HCT116 (cell line): ENCODE measurements around the gene BRD9. TPM values are rescaled to one million over a fixed set of nuclear protein-coding genes. Genes with fewer than 3 reads are reported as not detected.

Source experiments
- ATAC-seq: fragments of 200-7000 bp; cut with Tn5 transposase; 2 replicates; pipeline ENCODE4 v1.9.1; 2020; ENCODE audit warnings: mild to moderate bottlenecking, moderate library complexity
- BruUV-seq: library from RNA; stranded (reverse); fragments of 400-500 nt; replicated peaks from 2 replicates; lab custom pipeline; 2021; lab: Mats Ljungman, UMichigan
- CTCF ChIA-PET: fragments of 300-600 bp; sonication (Branson Sonifier 250); formaldehyde crosslinking; loops from one replicate; lab custom pipeline; 2021; ENCODE audit warnings: antibody characterized with exemption; lab: Charles Lee
- POLR2A ChIA-PET: fragments of 300-600, 350-600 bp; sonication (Branson Sonifier 250); formaldehyde crosslinking; loops from one replicate; lab custom pipeline; 2021; ENCODE audit warnings: antibody characterized with exemption; lab: Charles Lee
- RAD21 ChIA-PET, 2 experiments: fragments of 300-600 bp; sonication (Branson Sonifier 250); formaldehyde crosslinking; loops; one replicate each; lab custom pipeline; 2023; ENCODE audit warnings: low total read pairs in 2 of 2; ENCODE audit not compliant: uncharacterized antibody in 2 of 2, unreplicated experiment in 2 of 2, low non-redundant PET in 1 of 2; lab: Charles Lee
- DNase-seq: peaks from one replicate; pipeline ENCODE4 v3.0.0-alpha.2; 2010; ENCODE audit warnings: low read depth, low spot score
- H2AFZ ChIP-seq: fragments of 200-600 bp; shearing (Covaris generic), sonication (generic); 2 replicates; pipeline ENCODE4 v1.6.1; 2017; ENCODE audit warnings: low read depth, mixed run types, mixed read lengths, antibody characterized with exemption, low read length; ENCODE audit not compliant: poor library complexity, severe bottlenecking
- H3K27ac ChIP-seq: 2 replicates; pipeline ENCODE4 v1.5.1; 2012; ENCODE audit warnings: low read depth, low read length
- H3K27me3 ChIP-seq: fragments of 200-600 bp; sonication (generic); 2 replicates; pipeline ENCODE4 v1.6.1; 2016; ENCODE audit warnings: mixed run types, low read length, mixed read lengths; ENCODE audit not compliant: insufficient read depth
- H3K36me3 ChIP-seq, 2 experiments: fragments of 200-500 bp in 1 of 2; fragments of 200-600 bp in 1 of 2; sonication (Bioruptor generic) in 1 of 2; sonication (generic) in 1 of 2; 2 replicates each; pipeline versions ENCODE4 v1.5.1 to v1.6.1; 2014 to 2016; ENCODE audit warnings: low read length in 2 of 2, inconsistent platforms in 1 of 2, mixed read lengths in 1 of 2, mixed run types in 1 of 2; ENCODE audit not compliant: insufficient read depth in 2 of 2, control insufficient read depth in 1 of 2
- H3K4me1 ChIP-seq, 2 experiments: fragments of 200-600 bp in 1 of 2; sonication (generic) in 1 of 2; 2 replicates each; pipeline versions ENCODE4 v1.5.1 to v1.6.1; 2012 to 2017; ENCODE audit warnings: low read length in 2 of 2, inconsistent platforms in 1 of 2, mild to moderate bottlenecking in 1 of 2, mixed read lengths in 1 of 2, mixed run types in 1 of 2, moderate library complexity in 1 of 2; ENCODE audit not compliant: insufficient read depth in 2 of 2, control insufficient read depth in 1 of 2
- H3K4me2 ChIP-seq: fragments of 200-600 bp; sonication (generic); 2 replicates; pipeline ENCODE4 v1.6.1; 2017; ENCODE audit warnings: mixed run types, low read length, mixed read lengths
- H3K4me3 ChIP-seq, 2 experiments: fragments of 200-600 bp in 1 of 2; sonication (generic) in 1 of 2; replicated peaks in 1 of 2; 2 replicates each; pipeline ENCODE4 v1.5.1; 2011 to 2016; ENCODE audit warnings: low read length in 2 of 2, control low read depth in 1 of 2, low read depth in 1 of 2, mild to moderate bottlenecking in 1 of 2, mixed read lengths in 1 of 2, mixed run types in 1 of 2
- H3K79me2 ChIP-seq: fragments of 200-600 bp; sonication (generic); 2 replicates; pipeline ENCODE4 v1.6.1; 2017; ENCODE audit warnings: mild to moderate bottlenecking, mixed run types, low read length, moderate library complexity, mixed read lengths; ENCODE audit not compliant: insufficient read depth
- H3K9ac ChIP-seq: fragments of 200-600 bp; sonication (generic); 2 replicates; pipeline ENCODE4 v1.6.1; 2016; ENCODE audit warnings: low read length, mixed read lengths
- H3K9me2 ChIP-seq: fragments of 200-600 bp; sonication (generic), shearing (Covaris generic); 2 replicates; pipeline ENCODE4 v1.6.1; 2017; ENCODE audit warnings: mixed run types, mild to moderate bottlenecking, moderate library complexity; ENCODE audit not compliant: insufficient read depth
- H3K9me3 ChIP-seq, 2 experiments: fragments of 200-500 bp in 1 of 2; fragments of 200-600 bp in 1 of 2; sonication (Bioruptor generic) in 1 of 2; sonication (generic) in 1 of 2; 2 replicates each; pipeline ENCODE4 v1.6.1; 2014 to 2017; ENCODE audit warnings: low read length in 2 of 2, mixed read lengths in 2 of 2, inconsistent platforms in 1 of 2, low read depth in 1 of 2, mild to moderate bottlenecking in 1 of 2, mixed run types in 1 of 2, moderate library complexity in 1 of 2; ENCODE audit not compliant: control insufficient read depth in 1 of 2, insufficient read depth in 1 of 2
- H4K20me1 ChIP-seq: fragments of 200-600 bp; sonication (generic), shearing (Covaris generic); 2 replicates; pipeline ENCODE4 v1.6.1; 2017; ENCODE audit warnings: mixed run types, mild to moderate bottlenecking, moderate library complexity; ENCODE audit not compliant: insufficient read depth
- CBX3 ChIP-seq: IDR thresholded peaks from 2 replicates; pipeline ENCODE4 v1.6.1; 2012; ENCODE audit warnings: low read depth
- CEBPB ChIP-seq: IDR thresholded peaks from 2 replicates; pipeline ENCODE4 v1.6.1; 2012; ENCODE audit warnings: low read depth
- CTCF ChIP-seq, 3 experiments: fragments of 200-600 bp in 1 of 3; sonication (generic) in 1 of 3; IDR thresholded peaks in 2 of 3; conservative IDR thresholded peaks in 1 of 3; 2 replicates each; pipeline ENCODE4 v1.5.1; 2012 to 2017; ENCODE audit warnings: low read depth in 2 of 3, low read length in 2 of 3, antibody characterized with exemption in 1 of 3, borderline replicate concordance in 1 of 3, control low read depth in 1 of 3, mild to moderate bottlenecking in 1 of 3, mixed read lengths in 1 of 3, mixed run types in 1 of 3, moderate library complexity in 1 of 3; ENCODE audit not compliant: insufficient read depth in 1 of 3
- EGR1 ChIP-seq: IDR thresholded peaks from 2 replicates; pipeline ENCODE4 v1.6.1; 2012; ENCODE audit warnings: low read depth
- EZH2 ChIP-seq: fragments of 200-600 bp; sonication (generic); IDR thresholded peaks from 2 replicates; pipeline ENCODE4 v1.6.1; 2017; ENCODE audit warnings: antibody characterized with exemption, mixed run types
- JUND ChIP-seq: IDR thresholded peaks from 2 replicates; pipeline ENCODE4 v1.6.1; 2012
- POLR2A ChIP-seq: IDR thresholded peaks from 2 replicates; pipeline ENCODE4 v1.7.0; 2011; ENCODE audit warnings: borderline replicate concordance; ENCODE audit not compliant: insufficient read depth, insufficient read length; ENCODE audit errors: extremely low read depth
- YY1 ChIP-seq: IDR thresholded peaks from 2 replicates; pipeline ENCODE4 v1.6.1; 2011; ENCODE audit warnings: low read length, low read depth, moderate library complexity, mild to moderate bottlenecking; ENCODE audit not compliant: insufficient replicate concordance; ENCODE audit errors: extremely low read depth
- ZBTB33 ChIP-seq: IDR thresholded peaks from 2 replicates; pipeline ENCODE4 v1.6.1; 2011; ENCODE audit warnings: mild to moderate bottlenecking, low read length, moderate library complexity; ENCODE audit not compliant: insufficient replicate concordance; ENCODE audit errors: extremely low read depth
- ZFX ChIP-seq: fragments of 450-650 bp; IDR thresholded peaks from 2 replicates; pipeline ENCODE4 v1.6.1; 2017
- intact Hi-C: fragments of 100-400 bp; cut with micrococcal nuclease; formaldehyde crosslinking; loops from 2 replicates; pipeline ENCODE4 v1.10.0; 2022
- total RNA-seq: library from RNA; stranded (reverse); gene quantifications from one replicate; pipeline ENCODE4 v1.2.1, GENCODE V29; 2021; ENCODE audit not compliant: unreplicated experiment

BRD9 gene
- total RNA-seq, 1 experiment from 2014 or later = 54.6 TPM

GRCh38 chr5:856531-857425 lies 35.8 kb downstream of the BRD9 start:
- Histone ChIP-seq H3K27ac (no peak overlapping the region), H3K36me3 (no peaks in the 10 kb centered on the region), H3K4me1 (no peaks in the 10 kb centered on the region), H2AFZ (no peak overlapping the region), H3K4me2 (no peak overlapping the region), H3K27me3 (no peaks in the 10 kb centered on the region), H3K9me3 (no peaks in the 10 kb centered on the region), H3K4me3 (no peak overlapping the region), H4K20me1 (no peaks in the 10 kb centered on the region), H3K79me2 (no peaks in the 10 kb centered on the region), H3K9ac (no peak overlapping the region), H3K9me2 (no peaks in the 10 kb centered on the region)
- intact Hi-C loops = no loop called here
- no peak for TF ChIP-seq EZH2
- no peak for TF ChIP-seq ZFX
- TF ChIP-seq ZBTB33 = no peak
- no peak for TF ChIP-seq POLR2A
- no peak for TF ChIP-seq EGR1
- TF ChIP-seq CTCF (IDR thresholded peaks at IDR 0.05 in 2 of 3, conservative IDR thresholded peaks at IDR 0.05 in 1 of 3; ENCODE audit: borderline replicate concordance in 1 of 3, insufficient read depth in 1 of 3, low read depth in 2 of 3, low read length in 2 of 3) = no peak
- no peak for TF ChIP-seq CBX3
- TF ChIP-seq CEBPB = no peak
- TF ChIP-seq YY1 = no peak
- no peak for TF ChIP-seq JUND
- no TSS peak for BruUV-seq
- no peak for DNase-seq
- no peak for ATAC-seq
- ChIA-PET RAD21 (no interaction called here), CTCF (no interaction called here), POLR2A (no interaction called here)
